Mesendoderm (in vitro differentiated cells): ENCODE measurements around the gene BCDIN3D. TPM values are rescaled to one million over a fixed set of nuclear protein-coding genes. Genes with fewer than 3 reads are reported as not detected.

Source experiments
- DNase-seq: peaks from one replicate; pipeline ENCODE4 v3.0.0; 2013
- H2AK5ac ChIP-seq: 2 replicates; pipeline ENCODE4 v1.6.1; 2013; ENCODE audit warnings: low read length, inconsistent platforms
- H2BK120ac ChIP-seq: 2 replicates; pipeline ENCODE4 v1.6.1; 2013; ENCODE audit warnings: low read depth, mild to moderate bottlenecking, low read length, moderate library complexity, mixed read lengths
- H2BK15ac ChIP-seq: replicated peaks from 2 replicates; pipeline ENCODE4 v1.6.1; 2013; ENCODE audit warnings: low read depth, mild to moderate bottlenecking, moderate library complexity
- H2BK5ac ChIP-seq: 2 replicates; pipeline ENCODE4 v1.6.1; 2013; ENCODE audit warnings: low read length, inconsistent platforms
- H3K18ac ChIP-seq: 2 replicates; pipeline ENCODE4 v1.6.1; 2013; ENCODE audit warnings: mild to moderate bottlenecking, low read length, mixed read lengths
- H3K23ac ChIP-seq: one replicate; pipeline ENCODE4 v1.6.1; 2013; ENCODE audit warnings: low read length
- H3K27ac ChIP-seq: 2 replicates; pipeline ENCODE4 v1.5.1; 2013; ENCODE audit warnings: low read depth, mild to moderate bottlenecking, inconsistent platforms, low read length, moderate library complexity
- H3K27me3 ChIP-seq: 2 replicates; pipeline ENCODE4 v1.6.1; 2013; ENCODE audit warnings: low read length, control low read depth, mild to moderate bottlenecking, inconsistent platforms; ENCODE audit not compliant: insufficient read depth, poor library complexity
- H3K36me3 ChIP-seq: 2 replicates; pipeline ENCODE4 v1.6.1; 2013; ENCODE audit warnings: low read length, inconsistent platforms; ENCODE audit not compliant: control insufficient read depth, insufficient read depth
- H3K4ac ChIP-seq: one replicate; pipeline ENCODE4 v1.6.1; 2013; ENCODE audit warnings: low read depth, mild to moderate bottlenecking, low read length, moderate library complexity
- H3K4me1 ChIP-seq: 2 replicates; pipeline ENCODE4 v1.6.1; 2013; ENCODE audit warnings: low read depth, low read length, inconsistent platforms; ENCODE audit not compliant: control insufficient read depth
- H3K4me2 ChIP-seq: 2 replicates; pipeline ENCODE4 v1.6.1; 2013; ENCODE audit warnings: low read length
- H3K4me3 ChIP-seq: 2 replicates; pipeline ENCODE4 v1.5.1; 2013; ENCODE audit warnings: mild to moderate bottlenecking, low read length
- H3K56ac ChIP-seq: one replicate; pipeline ENCODE4 v1.6.1; 2013; ENCODE audit warnings: low read length
- H3K79me1 ChIP-seq: 2 replicates; pipeline ENCODE4 v1.6.1; 2013; ENCODE audit warnings: low read length, inconsistent platforms
- H3K79me2 ChIP-seq: 2 replicates; pipeline ENCODE4 v1.6.1; 2013; ENCODE audit warnings: mild to moderate bottlenecking, low read length; ENCODE audit not compliant: control insufficient read depth, insufficient read depth
- H3K9ac ChIP-seq: 2 replicates; pipeline ENCODE4 v1.6.1; 2013; ENCODE audit warnings: low read length, inconsistent platforms
- H4K5ac ChIP-seq: one replicate; pipeline ENCODE4 v1.6.1; 2013; ENCODE audit warnings: low read length
- H4K8ac ChIP-seq: one replicate; pipeline ENCODE4 v1.6.1; 2013; ENCODE audit warnings: low read depth, mild to moderate bottlenecking, control low read depth, low read length, moderate library complexity
- WGBS: extraction: QIAGEN DNeasy Blood & Tissue Kit; methylation state at CpG from one replicate; pipeline ENCODE4 v1.1.7; 2013; ENCODE audit warnings: low lambda C conversion rate, missing lambda C conversion rate; ENCODE audit not compliant: insufficient coverage; ENCODE audit errors: extremely low coverage; 5-methylcytosine and 5-hydroxymethylcytosine counted together
- polyA plus RNA-seq, 2 experiments: library from polyadenylated mRNA; stranded (reverse); fragments of 200-250 nt; gene quantifications; one replicate each; pipeline ENCODE4 v1.2.3, GENCODE V29; 2013

The BCDIN3D gene, protein sequence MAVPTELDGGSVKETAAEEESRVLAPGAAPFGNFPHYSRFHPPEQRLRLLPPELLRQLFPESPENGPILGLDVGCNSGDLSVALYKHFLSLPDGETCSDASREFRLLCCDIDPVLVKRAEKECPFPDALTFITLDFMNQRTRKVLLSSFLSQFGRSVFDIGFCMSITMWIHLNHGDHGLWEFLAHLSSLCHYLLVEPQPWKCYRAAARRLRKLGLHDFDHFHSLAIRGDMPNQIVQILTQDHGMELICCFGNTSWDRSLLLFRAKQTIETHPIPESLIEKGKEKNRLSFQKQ
- polyA plus RNA-seq (2013, experiment 1 of 2), result 1.7 TPM
- polyA plus RNA-seq (2013, experiment 2 of 2), result 1.5 TPM

DNA sequence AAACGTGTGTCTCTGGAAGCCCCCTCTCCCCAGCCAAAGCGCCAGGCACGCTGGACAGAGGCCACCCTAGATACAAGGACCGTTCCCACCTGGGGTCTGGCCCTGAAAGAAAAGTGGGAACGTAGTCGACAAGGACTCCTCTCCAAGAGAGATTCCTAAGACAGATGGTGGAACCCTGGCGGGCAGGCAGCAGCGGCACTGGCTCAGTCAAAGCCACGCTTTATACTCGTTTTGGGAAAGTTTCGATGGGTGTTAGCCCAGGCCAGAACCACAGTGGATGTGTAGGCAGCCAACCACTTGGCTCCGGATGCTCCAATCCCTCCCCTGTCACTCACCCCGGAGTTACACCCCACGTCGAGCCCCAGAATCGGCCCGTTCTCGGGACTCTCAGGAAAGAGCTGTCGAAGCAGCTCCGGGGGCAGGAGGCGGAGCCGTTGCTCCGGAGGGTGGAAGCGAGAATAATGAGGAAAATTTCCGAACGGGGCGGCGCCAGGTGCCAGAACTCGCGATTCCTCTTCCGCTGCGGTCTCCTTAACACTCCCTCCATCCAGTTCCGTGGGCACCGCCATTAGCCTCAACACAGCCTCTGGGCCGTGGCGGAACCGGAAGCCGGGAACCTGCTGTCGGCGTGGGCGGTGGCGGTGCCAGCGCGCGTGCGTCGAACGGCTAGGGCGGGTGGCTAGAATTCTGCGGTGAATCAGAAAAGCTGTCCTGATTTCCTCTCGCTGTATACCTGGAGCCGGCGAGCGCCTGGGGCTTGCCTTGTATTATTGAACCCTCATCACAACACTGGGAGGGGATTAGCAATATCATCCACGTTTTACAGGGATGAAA, at the start of gene BCDIN3D:
BCDIN3D (minus strand) TSS at position 588 of the 834 bp plus-strand sequence; CDS start at position 569, 19 bp downstream.
- no peaks in the 10 kb centered on the region for H3K4me1 ChIP-seq
- WGBS, result no CpG with 5 or more reads among the region's 55 CpGs
- peak; percentile 91 for DNase-seq
- no peaks in the 10 kb centered on the region for H3K27me3 ChIP-seq
- no peak within 1 kb of the TSS for H2BK5ac ChIP-seq
- H3K4me2 ChIP-seq, result peak within 1 kb of the TSS; percentile 60
- peak within 1 kb of the TSS; percentile 92 for H3K56ac ChIP-seq
- H3K27ac ChIP-seq, result peak within 1 kb of the TSS; percentile 70
- H2AK5ac ChIP-seq, result no peak within 1 kb of the TSS
- H3K23ac ChIP-seq, result no peak within 1 kb of the TSS
- peak within 1 kb of the TSS; percentile 70 for H3K9ac ChIP-seq
- no peaks in the 10 kb centered on the region for H3K79me2 ChIP-seq
- H3K36me3 ChIP-seq, result no peaks in the 10 kb centered on the region
- H3K4me3 ChIP-seq, result peak within 1 kb of the TSS; percentile 61
- H2BK15ac ChIP-seq, result no peak within 1 kb of the TSS
- H4K8ac ChIP-seq, result no peak within 1 kb of the TSS
- no peak within 1 kb of the TSS for H2BK120ac ChIP-seq
- H4K5ac ChIP-seq, result peak within 1 kb of the TSS; percentile 44
- no peak within 1 kb of the TSS for H3K4ac ChIP-seq
- H3K79me1 ChIP-seq, result peaks cover 2% of the 10 kb centered on the region
- H3K18ac ChIP-seq, result no peak within 1 kb of the TSS

GRCh38 chr12:49892084-49892731, 49.3 kb upstream of the BCDIN3D start:
- H4K5ac ChIP-seq, result no peak overlapping the region
- no peak overlapping the region for H3K27ac ChIP-seq
- no peaks in the 10 kb centered on the region for H3K4me1 ChIP-seq
- H3K56ac ChIP-seq, result no peak overlapping the region
- no peak overlapping the region for H3K18ac ChIP-seq
- H3K36me3 ChIP-seq, result no peaks in the 10 kb centered on the region
- no peaks in the 10 kb centered on the region for H3K79me1 ChIP-seq
- H2BK15ac ChIP-seq, result no peak overlapping the region
- H3K79me2 ChIP-seq, result no peaks in the 10 kb centered on the region
- H3K23ac ChIP-seq, result no peak overlapping the region
- H3K9ac ChIP-seq, result no peak overlapping the region
- H4K8ac ChIP-seq, result no peak overlapping the region
- H2BK120ac ChIP-seq, result no peak overlapping the region
- H3K27me3 ChIP-seq, result no peaks in the 10 kb centered on the region
- WGBS, result no CpG with 5 or more reads among the region's 10 CpGs
- H2BK5ac ChIP-seq, result no peak overlapping the region
- H3K4me2 ChIP-seq, result no peak overlapping the region
- no peak overlapping the region for H3K4ac ChIP-seq
- no peak overlapping the region for H3K4me3 ChIP-seq
- no peak for DNase-seq
- no peak overlapping the region for H2AK5ac ChIP-seq

- H3K4ac ChIP-seq, result no peak overlapping the region
- WGBS, result no CpG with 5 or more reads among the region's 6 CpGs
- H3K27me3 ChIP-seq, result no peaks in the 10 kb centered on the region
These were observed 48.6 kb upstream of the BCDIN3D start for GRCh38 chr12:49891476-49891875.

DNA sequence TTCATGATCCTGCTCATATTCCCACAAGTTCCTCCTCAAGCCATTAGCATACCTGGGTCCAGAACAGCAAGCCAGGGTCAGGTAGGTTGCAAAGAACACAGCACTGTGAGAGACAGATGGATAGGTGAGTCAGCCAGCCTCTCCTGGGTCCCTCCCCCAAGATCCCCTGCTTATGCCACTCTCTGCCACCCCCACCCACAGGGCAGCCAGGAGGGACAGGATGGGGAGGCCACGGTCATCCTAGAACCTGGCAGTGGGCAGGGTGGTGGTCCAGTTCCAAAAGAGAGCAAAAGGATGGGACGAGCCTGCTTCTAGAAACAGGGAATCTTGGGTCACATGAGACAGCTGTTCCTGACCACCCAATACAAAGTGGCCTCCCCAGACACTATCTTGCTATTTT, 48.1 kb upstream of the BCDIN3D start:
- no CpG with 5 or more reads among the region's 2 CpGs for WGBS
- H2BK15ac ChIP-seq, result no peak overlapping the region
- no peaks in the 10 kb centered on the region for H3K79me2 ChIP-seq
- no peak overlapping the region for H4K5ac ChIP-seq
- H3K27ac ChIP-seq, result no peak overlapping the region
- no peak overlapping the region for H3K56ac ChIP-seq
- H2AK5ac ChIP-seq, result no peak overlapping the region
- H3K36me3 ChIP-seq, result no peaks in the 10 kb centered on the region
- no peak overlapping the region for H3K4me2 ChIP-seq
- H3K23ac ChIP-seq, result no peak overlapping the region
- H4K8ac ChIP-seq, result no peak overlapping the region
- no peaks in the 10 kb centered on the region for H3K27me3 ChIP-seq
- H3K18ac ChIP-seq, result no peak overlapping the region
- DNase-seq, result no peak
- no peak overlapping the region for H2BK5ac ChIP-seq
- no peaks in the 10 kb centered on the region for H3K79me1 ChIP-seq
- H3K4ac ChIP-seq, result no peak overlapping the region
- H3K4me1 ChIP-seq, result no peaks in the 10 kb centered on the region
- H2BK120ac ChIP-seq, result no peak overlapping the region
- H3K4me3 ChIP-seq, result no peak overlapping the region
- H3K9ac ChIP-seq, result no peak overlapping the region

More at GRCh38 chr12:49891476-49891875, 48.6 kb upstream of the BCDIN3D start:
- H3K4me2 ChIP-seq, result no peak overlapping the region
- no peak overlapping the region for H2BK15ac ChIP-seq
- no peak overlapping the region for H3K18ac ChIP-seq
- no peak overlapping the region for H4K8ac ChIP-seq
- no peak overlapping the region for H4K5ac ChIP-seq
- no peak overlapping the region for H2BK120ac ChIP-seq
- no peaks in the 10 kb centered on the region for H3K79me1 ChIP-seq
- no peaks in the 10 kb centered on the region for H3K79me2 ChIP-seq
- H2AK5ac ChIP-seq, result no peak overlapping the region
- no peaks in the 10 kb centered on the region for H3K36me3 ChIP-seq
- H3K23ac ChIP-seq, result no peak overlapping the region
- no peaks in the 10 kb centered on the region for H3K4me1 ChIP-seq
- H3K56ac ChIP-seq, result no peak overlapping the region
- no peak overlapping the region for H3K27ac ChIP-seq
- H3K4me3 ChIP-seq, result no peak overlapping the region
- no peak overlapping the region for H2BK5ac ChIP-seq
- H3K9ac ChIP-seq, result no peak overlapping the region
- DNase-seq, result no peak

DNA sequence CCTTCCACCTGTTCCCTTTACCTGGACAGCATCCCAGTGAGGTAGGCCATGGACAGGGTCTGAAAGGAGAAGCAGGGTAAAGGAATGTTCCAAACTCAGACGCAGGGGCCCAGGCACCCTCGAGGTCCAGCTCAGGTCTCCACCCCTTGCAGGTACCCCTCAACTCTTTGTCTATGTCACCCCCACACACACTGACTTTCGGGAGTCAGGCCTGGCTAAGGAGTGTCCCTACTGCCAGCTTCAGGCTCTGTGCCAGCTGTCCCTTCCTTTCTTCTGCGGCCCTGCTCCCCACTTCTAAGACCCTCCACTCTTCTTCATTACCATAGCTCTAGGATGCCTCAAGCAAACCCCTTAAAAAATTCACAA, 47.2 kb upstream of the BCDIN3D start:
- no peak for DNase-seq
- Histone ChIP-seq H2BK5ac (no peak overlapping the region), H3K27ac (no peak overlapping the region), H3K23ac (no peak overlapping the region), H3K4ac (no peak overlapping the region), H3K56ac (no peak overlapping the region), H2BK15ac (no peak overlapping the region), H2AK5ac (no peak overlapping the region), H4K8ac (no peak overlapping the region), H3K4me3 (no peak overlapping the region), H2BK120ac (no peak overlapping the region), H3K79me2 (no peaks in the 10 kb centered on the region), H3K27me3 (no peaks in the 10 kb centered on the region), H3K79me1 (no peaks in the 10 kb centered on the region), H4K5ac (no peak overlapping the region), H3K18ac (no peak overlapping the region), H3K36me3 (no peaks in the 10 kb centered on the region), H3K4me2 (no peak overlapping the region), H3K9ac (no peak overlapping the region), H3K4me1 (no peaks in the 10 kb centered on the region)
- no CpG with 5 or more reads among the region's 4 CpGs for WGBS
